Measurements from ENCODE around the gene SOS1.
A peak's percentile ranks its signal among the peaks of the same experiment; 100 is the strongest.

The SOS1 gene

GRCh38 chr2:38971377-38971776, 149.5 kb downstream of the SOS1 start:
- Histone ChIP-seq H3K4me3 (ENCODE audit: extremely low read depth, insufficient read depth, low read length, poor library complexity, severe bottlenecking) (no peak overlapping the region), H3K4me1 (ENCODE audit: control insufficient read depth, insufficient read depth, low read length, poor library complexity, severe bottlenecking) (no peaks in the 10 kb centered on the region), H3K9me3 (ENCODE audit: control insufficient read depth, low read length) (no peaks in the 10 kb centered on the region), H3K36me3 (ENCODE audit: control insufficient read depth, insufficient read depth, low read length) (no peaks in the 10 kb centered on the region), H3K27ac (ENCODE audit: low read depth, low read length, severe bottlenecking) (no peak overlapping the region)
- 96 to 97% methylated on average over 4 of the region's 4 CpGs for WGBS, 2 experiments (ENCODE audit: insufficient coverage in 2 of 2)

GRCh38 chr2:38968021-38968420, 152.8 kb downstream of the SOS1 start:
- Histone ChIP-seq H3K4me1 (ENCODE audit: control insufficient read depth, insufficient read depth, low read length, poor library complexity, severe bottlenecking) (no peaks in the 10 kb centered on the region), H3K4me3 (ENCODE audit: extremely low read depth, insufficient read depth, low read length, poor library complexity, severe bottlenecking) (no peak overlapping the region)
- 100% methylated on average over 1 to 2 of the region's 2 CpGs for WGBS, 2 experiments (ENCODE audit: insufficient coverage in 2 of 2)

GRCh38 chr2:38966678-38967077, 154.2 kb downstream of the SOS1 start:
- H3K9me3 ChIP-seq (ENCODE audit: control insufficient read depth, low read length), result no peaks in the 10 kb centered on the region
- no peak overlapping the region for H3K27ac ChIP-seq (ENCODE audit: low read depth, low read length, severe bottlenecking)
- no peak overlapping the region for H3K4me3 ChIP-seq (ENCODE audit: extremely low read depth, insufficient read depth, low read length, poor library complexity, severe bottlenecking)
- H3K4me1 ChIP-seq (ENCODE audit: control insufficient read depth, insufficient read depth, low read length, poor library complexity, severe bottlenecking), result no peaks in the 10 kb centered on the region
- no peaks in the 10 kb centered on the region for H3K36me3 ChIP-seq (ENCODE audit: control insufficient read depth, insufficient read depth, low read length)
- 57% methylated on average over 1 of the region's 1 CpG; no CpG with 5 or more reads in 1 of the 2 experiments for WGBS, 2 experiments (ENCODE audit: insufficient coverage in 2 of 2)

More at GRCh38 chr2:38968021-38968420, 152.8 kb downstream of the SOS1 start:
- H3K27ac ChIP-seq (ENCODE audit: low read depth, low read length, severe bottlenecking), result no peak overlapping the region
- H3K36me3 ChIP-seq (ENCODE audit: control insufficient read depth, insufficient read depth, low read length), result no peaks in the 10 kb centered on the region
- H3K9me3 ChIP-seq (ENCODE audit: control insufficient read depth, low read length), result no peaks in the 10 kb centered on the region

- Histone ChIP-seq H3K4me3 (ENCODE audit: extremely low read depth, insufficient read depth, low read length, poor library complexity, severe bottlenecking) (no peak overlapping the region), H3K4me1 (ENCODE audit: control insufficient read depth, insufficient read depth, low read length, poor library complexity, severe bottlenecking) (no peaks in the 10 kb centered on the region), H3K36me3 (ENCODE audit: control insufficient read depth, insufficient read depth, low read length) (no peaks in the 10 kb centered on the region), H3K9me3 (ENCODE audit: control insufficient read depth, low read length) (no peaks in the 10 kb centered on the region), H3K27ac (ENCODE audit: low read depth, low read length, severe bottlenecking) (peak overlapping the region; percentile 5)
- WGBS, 2 experiments (ENCODE audit: insufficient coverage in 2 of 2), result 91 to 98% methylated on average over 5 of the region's 5 CpGs
Observed at GRCh38 chr2:38966006-38966405, 154.8 kb downstream of the SOS1 start.

- H3K4me3 ChIP-seq (ENCODE audit: extremely low read depth, insufficient read depth, low read length, poor library complexity, severe bottlenecking), result peak overlapping the region; percentile 16
- no peaks in the 10 kb centered on the region for H3K9me3 ChIP-seq (ENCODE audit: control insufficient read depth, low read length)
- WGBS, 2 experiments (ENCODE audit: insufficient coverage in 2 of 2), result 71 to 72% methylated on average over 30 of the region's 34 CpGs
Observed at GRCh38 chr2:38960609-38961320, 160.1 kb downstream of the SOS1 start.

GRCh38 chr2:38959938-38960608, 160.8 kb downstream of the SOS1 start:
- 71 to 76% methylated on average over 62 to 93 of the region's 97 CpGs for WGBS, 2 experiments (ENCODE audit: insufficient coverage in 2 of 2)
- Histone ChIP-seq H3K36me3 (ENCODE audit: control insufficient read depth, insufficient read depth, low read length) (no peaks in the 10 kb centered on the region), H3K4me3 (ENCODE audit: extremely low read depth, insufficient read depth, low read length, poor library complexity, severe bottlenecking) (peak overlapping the region; percentile 16)

More at GRCh38 chr2:38960609-38961320, 160.1 kb downstream of the SOS1 start:
- H3K27ac ChIP-seq (ENCODE audit: low read depth, low read length, severe bottlenecking), result no peak overlapping the region
- H3K4me1 ChIP-seq (ENCODE audit: control insufficient read depth, insufficient read depth, low read length, poor library complexity, severe bottlenecking), result no peaks in the 10 kb centered on the region
- no peaks in the 10 kb centered on the region for H3K36me3 ChIP-seq (ENCODE audit: control insufficient read depth, insufficient read depth, low read length)

GRCh38 chr2:38959466-38959865, 161.4 kb downstream of the SOS1 start:
- Histone ChIP-seq H3K36me3 (ENCODE audit: control insufficient read depth, insufficient read depth, low read length) (no peaks in the 10 kb centered on the region), H3K4me3 (ENCODE audit: extremely low read depth, insufficient read depth, low read length, poor library complexity, severe bottlenecking) (no peak overlapping the region), H3K4me1 (ENCODE audit: control insufficient read depth, insufficient read depth, low read length, poor library complexity, severe bottlenecking) (no peaks in the 10 kb centered on the region), H3K9me3 (ENCODE audit: control insufficient read depth, low read length) (no peaks in the 10 kb centered on the region), H3K27ac (ENCODE audit: low read depth, low read length, severe bottlenecking) (no peak overlapping the region)
- WGBS, 2 experiments (ENCODE audit: insufficient coverage in 2 of 2), result 93 to 99% methylated on average over 9 to 14 of the region's 24 CpGs

More at GRCh38 chr2:38959938-38960608, 160.8 kb downstream of the SOS1 start:
- Histone ChIP-seq H3K4me1 (ENCODE audit: control insufficient read depth, insufficient read depth, low read length, poor library complexity, severe bottlenecking) (no peaks in the 10 kb centered on the region), H3K9me3 (ENCODE audit: control insufficient read depth, low read length) (no peaks in the 10 kb centered on the region), H3K27ac (ENCODE audit: low read depth, low read length, severe bottlenecking) (no peak overlapping the region)

- Histone ChIP-seq H3K4me3 (ENCODE audit: extremely low read depth, insufficient read depth, low read length, poor library complexity, severe bottlenecking) (no peak overlapping the region), H3K27ac (ENCODE audit: low read depth, low read length, severe bottlenecking) (no peak overlapping the region), H3K9me3 (ENCODE audit: control insufficient read depth, low read length) (no peaks in the 10 kb centered on the region), H3K4me1 (ENCODE audit: control insufficient read depth, insufficient read depth, low read length, poor library complexity, severe bottlenecking) (no peaks in the 10 kb centered on the region), H3K36me3 (ENCODE audit: control insufficient read depth, insufficient read depth, low read length) (no peaks in the 10 kb centered on the region)
- WGBS, 2 experiments (ENCODE audit: insufficient coverage in 2 of 2), result 91 to 94% methylated on average over 4 of the region's 5 CpGs
Observed at GRCh38 chr2:38957972-38958371, 162.9 kb downstream of the SOS1 start.

- H3K4me1 ChIP-seq (ENCODE audit: control insufficient read depth, insufficient read depth, low read length, poor library complexity, severe bottlenecking), result peaks cover 10% of the 10 kb centered on the region
Observed at GRCh38 chr2:38951766-38952165, 169.1 kb downstream of the SOS1 start.

GRCh38 chr2:38948995-38949394, 171.9 kb downstream of the SOS1 start:
- Histone ChIP-seq H3K4me3 (ENCODE audit: extremely low read depth, insufficient read depth, low read length, poor library complexity, severe bottlenecking) (no peak overlapping the region), H3K36me3 (ENCODE audit: control insufficient read depth, insufficient read depth, low read length) (no peaks in the 10 kb centered on the region), H3K4me1 (ENCODE audit: control insufficient read depth, insufficient read depth, low read length, poor library complexity, severe bottlenecking) (peaks cover 36% of the 10 kb centered on the region), H3K9me3 (ENCODE audit: control insufficient read depth, low read length) (no peaks in the 10 kb centered on the region), H3K27ac (ENCODE audit: low read depth, low read length, severe bottlenecking) (no peak overlapping the region)
- 72 to 92% methylated on average over 3 to 4 of the region's 4 CpGs for WGBS, 2 experiments (ENCODE audit: insufficient coverage in 2 of 2)

More at GRCh38 chr2:38951766-38952165, 169.1 kb downstream of the SOS1 start:
- no peaks in the 10 kb centered on the region for H3K36me3 ChIP-seq (ENCODE audit: control insufficient read depth, insufficient read depth, low read length)
- no peak overlapping the region for H3K27ac ChIP-seq (ENCODE audit: low read depth, low read length, severe bottlenecking)
- no peaks in the 10 kb centered on the region for H3K9me3 ChIP-seq (ENCODE audit: control insufficient read depth, low read length)
- no peak overlapping the region for H3K4me3 ChIP-seq (ENCODE audit: extremely low read depth, insufficient read depth, low read length, poor library complexity, severe bottlenecking)

GRCh38 chr2:38948387-38948882, 172.4 kb downstream of the SOS1 start:
- Histone ChIP-seq H3K27ac (ENCODE audit: low read depth, low read length, severe bottlenecking) (no peak overlapping the region), H3K36me3 (ENCODE audit: control insufficient read depth, insufficient read depth, low read length) (no peaks in the 10 kb centered on the region), H3K4me3 (ENCODE audit: extremely low read depth, insufficient read depth, low read length, poor library complexity, severe bottlenecking) (no peak overlapping the region), H3K4me1 (ENCODE audit: control insufficient read depth, insufficient read depth, low read length, poor library complexity, severe bottlenecking) (peaks cover 42% of the 10 kb centered on the region), H3K9me3 (ENCODE audit: control insufficient read depth, low read length) (no peaks in the 10 kb centered on the region)
- WGBS, 2 experiments (ENCODE audit: insufficient coverage in 2 of 2), result 88 to 100% methylated on average over 1 of the region's 3 CpGs
